ENCODE measurements around the gene ICAM3.

Gene ICAM3

DNA sequence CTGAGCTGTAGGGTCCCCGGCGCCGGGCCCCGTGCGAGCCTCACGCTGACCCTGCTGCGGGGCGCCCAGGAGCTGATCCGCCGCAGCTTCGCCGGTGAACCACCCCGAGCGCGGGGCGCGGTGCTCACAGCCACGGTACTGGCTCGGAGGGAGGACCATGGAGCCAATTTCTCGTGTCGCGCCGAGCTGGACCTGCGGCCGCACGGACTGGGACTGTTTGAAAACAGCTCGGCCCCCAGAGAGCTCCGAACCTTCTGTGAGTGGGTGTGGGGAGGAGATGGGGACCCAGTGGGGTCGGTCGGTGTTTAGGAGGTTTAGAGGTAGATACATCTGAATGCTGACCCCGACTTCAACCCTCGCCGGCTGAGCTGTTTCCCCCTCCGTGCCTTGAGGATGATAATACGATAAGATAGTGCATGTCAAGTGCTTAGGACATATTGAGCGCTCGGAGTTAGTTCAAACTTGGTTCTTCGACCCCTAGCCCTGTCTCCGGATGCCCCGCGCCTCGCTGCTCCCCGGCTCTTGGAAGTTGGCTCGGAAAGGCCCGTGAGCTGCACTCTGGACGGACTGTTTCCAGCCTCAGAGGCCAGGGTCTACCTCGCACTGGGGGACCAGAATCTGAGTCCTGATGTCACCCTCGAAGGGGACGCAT is 47.7 kb downstream of the ICAM3 start:
- Histone ChIP-seq H3K4me1 (ENCODE audit: insufficient read depth, low read length, poor library complexity, severe bottlenecking) (peaks cover 18% of the 10 kb centered on the region), H4K20me1 (ENCODE audit: insufficient read depth, low read length, poor library complexity, severe bottlenecking) (no peaks in the 10 kb centered on the region), H3K9me3 (ENCODE audit: insufficient read depth, low read depth, low read length) (no peaks in the 10 kb centered on the region), H3F3A (ENCODE audit: low read depth) (no peaks in the 10 kb centered on the region), H3K9ac (ENCODE audit: low read depth, low read length, poor library complexity, severe bottlenecking) (no peak overlapping the region), H2AFZ (ENCODE audit: low read length) (no peak overlapping the region), H3K9me2 (replicated peaks; ENCODE audit: low read depth, low read length) (no peaks in the 10 kb centered on the region), H3K36me3 (ENCODE audit: insufficient read depth, low read length) (no peaks in the 10 kb centered on the region), H3K4me2 (ENCODE audit: low read depth, low read length, poor library complexity, severe bottlenecking) (no peak overlapping the region), H3K79me2 (ENCODE audit: insufficient read depth, low read length) (no peaks in the 10 kb centered on the region), H3K27me3 (ENCODE audit: insufficient read depth, low read length, poor library complexity, severe bottlenecking) (no peaks in the 10 kb centered on the region), H3K4me3 (ENCODE audit: low read length, poor library complexity, severe bottlenecking) (no peak overlapping the region)
- TF ChIP-seq, protein P1, sequence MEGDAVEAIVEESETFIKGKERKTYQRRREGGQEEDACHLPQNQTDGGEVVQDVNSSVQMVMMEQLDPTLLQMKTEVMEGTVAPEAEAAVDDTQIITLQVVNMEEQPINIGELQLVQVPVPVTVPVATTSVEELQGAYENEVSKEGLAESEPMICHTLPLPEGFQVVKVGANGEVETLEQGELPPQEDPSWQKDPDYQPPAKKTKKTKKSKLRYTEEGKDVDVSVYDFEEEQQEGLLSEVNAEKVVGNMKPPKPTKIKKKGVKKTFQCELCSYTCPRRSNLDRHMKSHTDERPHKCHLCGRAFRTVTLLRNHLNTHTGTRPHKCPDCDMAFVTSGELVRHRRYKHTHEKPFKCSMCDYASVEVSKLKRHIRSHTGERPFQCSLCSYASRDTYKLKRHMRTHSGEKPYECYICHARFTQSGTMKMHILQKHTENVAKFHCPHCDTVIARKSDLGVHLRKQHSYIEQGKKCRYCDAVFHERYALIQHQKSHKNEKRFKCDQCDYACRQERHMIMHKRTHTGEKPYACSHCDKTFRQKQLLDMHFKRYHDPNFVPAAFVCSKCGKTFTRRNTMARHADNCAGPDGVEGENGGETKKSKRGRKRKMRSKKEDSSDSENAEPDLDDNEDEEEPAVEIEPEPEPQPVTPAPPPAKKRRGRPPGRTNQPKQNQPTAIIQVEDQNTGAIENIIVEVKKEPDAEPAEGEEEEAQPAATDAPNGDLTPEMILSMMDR (conservative IDR thresholded peaks at IDR 0.05; ENCODE audit: low read length) = no peak
- TF ChIP-seq EZH2phosphoT487 (IDR thresholded peaks at IDR 0.05; ENCODE audit: borderline replicate concordance) = no peak

DNA sequence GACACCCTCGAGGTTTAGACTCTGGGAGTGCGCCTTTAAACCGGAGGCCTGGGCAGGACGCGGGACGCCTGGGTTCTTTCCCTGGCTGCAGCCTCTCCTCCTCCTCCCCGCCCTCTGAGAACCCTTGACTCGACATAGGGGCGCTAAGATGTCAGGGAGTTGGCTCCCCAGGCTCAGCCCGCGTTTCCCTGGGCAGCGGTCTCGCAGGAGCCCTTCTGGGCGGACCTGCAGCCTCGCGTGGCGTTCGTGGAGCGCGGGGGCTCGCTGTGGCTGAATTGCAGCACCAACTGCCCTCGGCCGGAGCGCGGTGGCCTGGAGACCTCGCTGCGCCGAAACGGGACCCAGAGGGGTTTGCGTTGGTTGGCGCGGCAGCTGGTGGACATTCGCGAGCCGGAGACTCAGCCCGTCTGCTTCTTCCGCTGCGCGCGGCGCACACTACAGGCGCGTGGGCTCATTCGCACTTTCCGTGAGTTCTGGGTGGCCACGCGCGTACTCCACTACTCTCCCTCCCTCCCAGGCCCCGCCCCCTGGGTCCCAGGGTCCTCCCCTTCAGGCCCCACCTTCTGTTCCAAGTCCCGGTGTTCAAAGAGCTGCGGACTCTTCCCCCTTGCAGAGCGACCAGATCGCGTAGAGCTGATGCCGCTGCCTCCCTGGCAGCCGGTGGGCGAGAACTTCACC is 48.4 kb downstream of the ICAM3 start:
- no peaks in the 10 kb centered on the region for H3K9me2 ChIP-seq (replicated peaks; ENCODE audit: low read depth, low read length)
- H3K36me3 ChIP-seq (ENCODE audit: insufficient read depth, low read length) = no peaks in the 10 kb centered on the region; the same call in 1 of the 2 replicates
- no peak overlapping the region for H3K4me2 ChIP-seq (ENCODE audit: low read depth, low read length, poor library complexity, severe bottlenecking)
- H4K20me1 ChIP-seq (ENCODE audit: insufficient read depth, low read length, poor library complexity, severe bottlenecking) = no peaks in the 10 kb centered on the region
- no peak for TF ChIP-seq EZH2phosphoT487 (IDR thresholded peaks at IDR 0.05; ENCODE audit: borderline replicate concordance)
- TF ChIP-seq, protein P1 (conservative IDR thresholded peaks at IDR 0.05; ENCODE audit: low read length) = no peak
- H3K9me3 ChIP-seq (ENCODE audit: insufficient read depth, low read depth, low read length) = no peaks in the 10 kb centered on the region
- H3F3A ChIP-seq (ENCODE audit: low read depth) = no peaks in the 10 kb centered on the region
- peaks cover 25% of the 10 kb centered on the region for H3K4me1 ChIP-seq (ENCODE audit: insufficient read depth, low read length, poor library complexity, severe bottlenecking)
- no peak overlapping the region for H2AFZ ChIP-seq (ENCODE audit: low read length)
- no peak overlapping the region for H3K9ac ChIP-seq (ENCODE audit: low read depth, low read length, poor library complexity, severe bottlenecking)
- no peaks in the 10 kb centered on the region for H3K27me3 ChIP-seq (ENCODE audit: insufficient read depth, low read length, poor library complexity, severe bottlenecking)
- H3K79me2 ChIP-seq (ENCODE audit: insufficient read depth, low read length) = no peaks in the 10 kb centered on the region
- H3K4me3 ChIP-seq (ENCODE audit: low read length, poor library complexity, severe bottlenecking) = no peak overlapping the region

DNA sequence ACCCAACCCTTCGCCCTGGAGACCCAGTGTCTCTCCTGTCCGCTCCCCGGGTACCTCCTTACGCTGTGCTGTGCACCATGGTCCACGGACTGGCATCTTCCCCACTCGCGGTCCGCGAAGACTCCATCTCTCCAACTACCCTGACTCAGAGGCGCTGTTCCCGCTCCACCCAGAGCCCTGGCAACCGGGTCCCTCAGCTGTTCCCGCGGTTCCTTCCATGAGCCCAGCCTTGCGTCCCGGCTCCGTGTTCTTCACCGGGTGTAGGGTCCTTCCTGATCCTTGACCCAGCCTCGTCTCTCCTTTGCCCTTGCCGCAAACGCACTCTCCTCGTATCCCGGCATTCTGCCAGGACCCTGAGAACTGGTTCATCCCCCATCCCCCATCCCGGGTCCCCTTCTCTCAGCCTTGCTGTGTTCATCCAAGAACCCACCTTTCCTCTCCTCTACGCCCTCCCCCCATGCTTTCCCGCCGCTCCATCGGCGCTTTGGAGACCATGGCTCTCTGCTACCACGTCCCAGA is 49.0 kb downstream of the ICAM3 start:
- H3K79me2 ChIP-seq (ENCODE audit: insufficient read depth, low read length) = no peaks in the 10 kb centered on the region
- peak overlapping the region; percentile 83 for H3K4me2 ChIP-seq (ENCODE audit: low read depth, low read length, poor library complexity, severe bottlenecking)
- no peak overlapping the region for H3K9ac ChIP-seq (ENCODE audit: low read depth, low read length, poor library complexity, severe bottlenecking)
- no peaks in the 10 kb centered on the region for H4K20me1 ChIP-seq (ENCODE audit: insufficient read depth, low read length, poor library complexity, severe bottlenecking)
- H3K9me3 ChIP-seq (ENCODE audit: insufficient read depth, low read depth, low read length) = no peaks in the 10 kb centered on the region
- H3F3A ChIP-seq (ENCODE audit: low read depth) = no peaks in the 10 kb centered on the region
- H3K27me3 ChIP-seq (ENCODE audit: insufficient read depth, low read length, poor library complexity, severe bottlenecking) = no peaks in the 10 kb centered on the region
- TF ChIP-seq, protein P1 (conservative IDR thresholded peaks at IDR 0.05; ENCODE audit: low read length) = no peak
- no peak for TF ChIP-seq EZH2phosphoT487 (IDR thresholded peaks at IDR 0.05; ENCODE audit: borderline replicate concordance)
- H3K4me1 ChIP-seq (ENCODE audit: insufficient read depth, low read length, poor library complexity, severe bottlenecking) = peaks cover 29% of the 10 kb centered on the region
- H3K36me3 ChIP-seq (ENCODE audit: insufficient read depth, low read length) = peaks cover 3% of the 10 kb centered on the region; the same call in 1 of the 2 replicates
- no peak overlapping the region for H3K4me3 ChIP-seq (ENCODE audit: low read length, poor library complexity, severe bottlenecking)
- no peaks in the 10 kb centered on the region for H3K9me2 ChIP-seq (replicated peaks; ENCODE audit: low read depth, low read length)
- no peak overlapping the region for H2AFZ ChIP-seq (ENCODE audit: low read length)

Data from Loucy (cell line).